NCI-H2171 (cell line): ENCODE data around the gene HS3ST4.

Experiments
- DNase-seq: peaks from one replicate; lab custom pipeline; 2025; lab: John Stamatoyannopoulos, UW

Gene HS3ST4

DNA sequence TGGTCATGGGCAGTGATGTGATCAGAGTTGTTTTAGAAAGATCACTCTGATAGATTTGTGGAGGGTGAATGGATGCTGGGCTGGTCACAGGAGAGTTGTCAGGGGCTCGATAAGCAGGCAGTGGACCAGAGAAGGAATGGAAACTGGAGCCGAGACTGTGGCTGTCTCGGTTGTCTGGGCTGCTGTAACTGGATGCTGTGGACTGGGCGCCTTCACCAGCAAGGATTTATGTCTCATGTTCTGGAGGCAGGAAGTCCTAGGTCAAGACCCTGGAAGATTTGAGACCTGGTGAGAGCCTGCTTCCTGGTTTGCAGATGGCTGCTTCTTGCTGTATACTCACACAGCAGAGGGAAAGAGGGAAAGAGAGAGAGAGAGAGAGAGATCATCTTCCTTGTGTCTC, 203.6 kb downstream of the HS3ST4 start:
- DNase-seq, result no peak

DNA sequence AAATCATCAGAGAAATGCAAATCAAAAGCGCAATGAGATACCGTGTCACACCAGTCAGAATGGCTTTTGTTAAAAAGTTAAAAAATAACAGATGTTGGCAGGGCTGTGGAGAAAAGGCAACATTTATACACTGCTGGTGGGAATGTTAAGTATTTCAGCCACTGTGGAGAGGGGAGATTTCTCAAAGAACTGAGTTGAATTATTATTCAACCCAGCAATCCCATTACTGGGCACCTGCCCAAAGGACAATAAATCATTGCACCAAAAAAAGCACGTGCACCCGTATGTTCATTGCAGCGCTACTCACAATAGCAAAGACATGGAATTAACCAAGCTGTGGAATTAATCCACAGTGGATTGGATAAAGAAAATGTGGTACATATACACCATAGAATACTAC, 204.7 kb downstream of the HS3ST4 start:
- no peak for DNase-seq

DNA sequence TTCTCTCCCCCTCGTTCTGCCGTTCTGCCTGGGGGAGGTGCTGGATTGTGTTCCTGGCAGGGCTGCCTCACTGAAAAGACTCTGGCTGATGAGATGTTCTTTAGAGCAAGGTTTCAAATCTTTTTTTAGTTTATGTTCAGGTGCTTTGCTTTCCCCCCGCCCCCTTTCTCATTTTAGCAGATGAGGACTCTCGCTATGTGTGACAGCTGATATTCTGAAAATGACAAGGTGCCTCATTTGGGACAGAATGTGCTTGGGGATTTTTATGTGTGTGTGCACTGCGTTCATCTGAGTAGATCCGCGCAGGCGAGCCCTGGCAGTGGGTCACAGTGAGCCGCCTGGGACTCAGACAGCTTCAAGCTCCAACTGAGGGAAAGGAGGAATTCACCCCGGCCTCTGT, 205.9 kb downstream of the HS3ST4 start:
- DNase-seq, result no peak

DNA sequence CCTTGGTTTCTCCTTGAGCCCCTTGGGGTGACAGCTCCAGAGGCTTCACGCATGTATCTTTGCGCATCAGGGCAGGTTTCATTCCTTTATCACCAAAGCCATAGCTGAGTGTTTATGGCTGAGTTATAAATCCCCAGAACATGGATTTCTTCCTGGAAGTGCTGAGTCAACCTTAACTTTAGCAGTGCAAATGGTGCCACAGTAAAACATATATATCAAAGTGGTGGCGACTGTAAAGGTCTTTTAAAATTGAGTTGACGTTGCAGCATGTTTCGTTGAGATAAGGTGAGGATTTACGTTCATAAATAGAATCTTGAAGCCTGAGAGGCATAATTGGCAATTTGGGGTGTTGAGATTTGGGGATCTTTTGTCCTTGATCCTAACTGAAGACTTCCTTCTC, 214.1 kb downstream of the HS3ST4 start:
- DNase-seq, result no peak

DNA sequence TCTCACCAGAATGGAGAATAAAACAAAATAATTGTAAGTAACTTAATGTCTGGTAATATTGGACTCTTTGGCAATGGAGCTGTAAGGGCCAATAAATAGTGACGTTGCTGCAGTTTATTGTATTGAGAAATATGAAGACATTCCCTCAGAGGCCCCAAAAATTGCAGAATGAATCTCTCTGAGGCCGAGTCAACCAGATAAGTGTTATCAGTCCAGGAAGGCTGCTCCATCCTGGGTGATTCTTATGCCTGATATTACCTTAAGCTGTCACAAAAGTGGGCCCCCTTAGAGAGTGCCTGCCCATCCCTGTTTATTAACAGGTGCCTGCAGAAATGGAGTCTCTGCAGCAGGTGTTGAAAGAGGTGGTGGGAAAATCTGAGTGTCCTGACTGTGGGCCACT, 219.2 kb downstream of the HS3ST4 start:
- DNase-seq, result no peak

DNA sequence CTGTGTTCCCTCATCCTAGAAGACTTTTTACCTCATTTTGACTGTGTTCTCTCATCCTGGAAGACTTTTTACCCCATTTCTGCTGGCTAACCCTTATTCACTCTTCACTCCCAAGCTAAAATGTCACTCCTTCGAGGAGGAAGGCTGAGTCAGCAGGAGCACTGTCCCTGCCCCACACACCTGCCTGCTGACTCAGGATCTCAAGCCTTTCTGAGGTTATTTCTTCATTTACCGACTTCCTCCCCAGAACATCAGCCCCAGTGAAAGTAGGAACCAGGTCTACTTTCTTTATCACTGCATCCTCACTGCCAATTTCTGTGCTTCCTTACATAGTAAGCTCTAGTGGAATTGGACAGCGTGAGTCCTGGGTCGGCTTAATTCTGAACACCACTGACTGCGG, 220.6 kb downstream of the HS3ST4 start:
- DNase-seq, result no peak

DNA sequence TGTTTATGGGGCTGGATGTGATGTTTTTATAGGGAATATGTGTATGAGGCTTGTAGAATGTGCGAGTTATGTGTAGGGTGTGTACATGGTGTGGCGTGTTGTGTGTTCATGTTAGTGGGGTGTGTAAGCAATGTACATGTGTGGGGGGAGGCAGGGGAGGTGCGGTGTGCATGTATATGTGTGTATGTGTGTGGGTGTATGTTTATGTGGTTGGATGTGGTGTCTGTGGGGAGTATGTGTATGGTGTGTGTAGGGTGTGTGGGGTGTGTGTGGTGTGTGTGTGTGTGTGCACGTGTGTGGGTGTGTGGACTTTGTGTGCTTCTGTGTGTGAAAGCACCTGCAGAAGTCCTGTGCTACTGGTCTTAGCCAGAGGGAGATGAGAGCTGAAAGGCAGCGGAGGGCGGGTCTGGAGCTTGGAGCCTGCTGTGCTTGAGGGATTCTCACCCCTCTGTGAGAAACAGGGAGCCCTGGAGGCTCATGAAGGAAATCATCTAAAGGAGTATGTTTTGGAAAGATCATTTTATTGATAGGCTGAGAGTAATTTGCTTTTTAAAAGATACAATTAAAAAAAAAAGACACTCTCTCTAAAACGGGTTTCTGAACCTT, 222.7 kb downstream of the HS3ST4 start:
- no peak for DNase-seq

DNA sequence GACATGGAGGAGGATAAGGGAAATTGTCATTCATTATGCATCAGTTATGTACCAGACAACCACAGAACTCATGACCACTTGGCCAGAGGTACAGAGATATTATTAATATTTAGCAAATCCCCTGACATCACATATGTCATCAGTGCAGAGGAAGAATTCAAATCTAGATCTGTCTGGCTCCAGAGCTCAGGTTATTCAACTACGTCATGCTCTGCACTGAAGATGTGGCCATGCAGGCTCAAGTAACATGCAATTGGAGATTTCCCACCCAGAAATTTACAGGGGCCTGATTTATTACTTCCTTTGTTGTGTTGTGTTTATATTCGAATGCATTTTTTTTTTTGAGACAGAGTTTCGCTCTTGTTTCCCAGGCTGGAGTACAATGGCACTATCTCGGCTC, 224.3 kb downstream of the HS3ST4 start:
- no peak for DNase-seq

DNA sequence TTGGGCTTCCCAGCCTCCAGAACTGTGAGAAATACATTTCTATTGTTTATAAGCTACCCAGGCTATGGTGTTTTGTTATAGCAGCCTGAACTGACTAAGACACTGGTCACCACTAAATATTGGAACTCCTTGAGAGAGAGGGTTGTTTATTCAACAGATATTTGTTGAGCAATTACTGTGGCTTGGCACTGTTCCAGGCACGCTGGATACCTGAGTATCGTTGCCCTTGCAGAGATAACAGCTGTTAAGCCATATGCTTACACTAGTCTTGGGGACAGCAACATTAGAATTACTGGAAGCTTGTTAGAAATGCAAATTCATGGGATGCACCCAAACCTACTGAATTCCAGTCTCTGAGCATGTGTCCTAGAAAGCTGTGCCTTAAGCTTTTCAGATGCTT, 230.7 kb downstream of the HS3ST4 start:
- DNase-seq, result no peak

DNA sequence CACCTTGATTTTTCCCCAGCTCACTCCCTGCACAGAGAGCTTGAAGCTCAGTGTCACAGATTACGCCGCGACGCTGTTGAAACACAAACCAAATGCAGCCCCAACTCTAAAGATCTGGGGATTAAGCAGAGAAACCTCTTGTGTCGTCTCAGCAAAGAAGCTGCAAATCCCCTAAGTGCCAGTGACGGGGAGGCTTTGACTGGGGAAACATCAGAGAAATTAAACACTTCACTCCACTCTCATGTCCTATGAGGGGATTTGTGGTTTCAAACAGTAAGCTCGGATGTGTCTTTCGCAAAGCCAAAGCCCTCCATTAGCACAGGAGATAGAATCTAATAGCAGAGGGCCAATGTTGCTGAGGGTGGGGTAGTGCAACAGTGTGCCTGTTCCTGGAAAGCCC, 233.7 kb downstream of the HS3ST4 start:
- no peak for DNase-seq

DNA sequence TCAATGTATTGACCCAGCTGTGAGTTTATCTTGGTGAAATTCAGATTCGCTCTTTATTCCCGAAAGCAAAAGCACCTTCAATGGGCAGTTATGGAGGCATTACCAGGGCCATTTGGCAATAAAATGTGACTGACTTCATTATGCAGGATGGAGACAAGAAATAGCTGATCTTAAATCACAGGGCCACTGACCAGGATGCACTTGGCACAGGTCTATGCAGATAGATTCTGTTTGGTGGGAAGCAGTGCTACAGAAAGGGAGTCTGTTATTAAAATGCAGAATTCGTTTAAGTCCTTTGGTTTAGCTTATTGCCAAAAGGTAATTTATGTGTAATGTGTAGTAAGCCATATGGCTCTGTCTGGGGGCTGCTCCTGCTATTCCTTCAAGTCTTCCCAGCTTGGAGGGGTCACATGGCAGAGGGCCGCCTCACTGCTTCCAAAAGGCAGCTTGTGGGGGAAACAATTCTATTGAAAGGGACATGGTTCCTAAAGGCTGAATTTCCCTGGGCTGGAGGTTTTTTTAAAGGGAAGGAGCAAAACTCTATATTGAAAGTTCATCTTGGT, 239.8 kb downstream of the HS3ST4 start:
- no peak for DNase-seq

DNA sequence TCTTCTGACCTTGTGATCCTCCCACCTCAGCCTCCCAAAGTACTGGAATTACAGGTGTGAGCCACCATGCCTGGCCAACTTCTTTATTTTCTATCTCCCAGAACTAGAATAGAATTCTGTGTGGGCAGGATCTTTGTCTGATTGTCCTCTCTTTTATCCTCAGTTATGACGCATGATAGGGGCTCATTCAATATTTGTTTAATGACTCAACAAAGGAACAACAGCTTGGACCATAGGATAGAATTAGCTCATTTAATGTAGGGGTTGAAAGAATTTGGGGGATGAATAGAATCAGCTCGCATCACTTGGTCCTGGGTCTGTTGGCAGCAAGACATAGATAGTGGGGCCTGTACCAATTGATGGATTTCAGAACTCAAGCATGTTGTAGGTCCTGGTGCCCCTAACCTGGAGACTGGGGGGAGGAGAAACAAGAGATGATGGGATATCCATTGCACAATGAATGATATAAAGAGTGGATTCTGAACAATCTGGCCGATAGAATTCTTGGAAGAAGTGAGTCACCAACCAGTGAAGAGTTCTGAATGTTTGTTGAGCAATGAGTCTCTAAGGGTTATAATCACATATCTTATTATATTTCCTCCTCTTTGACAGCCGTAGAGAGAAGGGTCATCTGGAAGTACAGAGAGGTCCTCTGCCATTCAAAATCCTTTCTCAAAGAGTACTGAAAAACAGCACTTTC, 250.2 kb downstream of the HS3ST4 start:
- no peak for DNase-seq

DNA sequence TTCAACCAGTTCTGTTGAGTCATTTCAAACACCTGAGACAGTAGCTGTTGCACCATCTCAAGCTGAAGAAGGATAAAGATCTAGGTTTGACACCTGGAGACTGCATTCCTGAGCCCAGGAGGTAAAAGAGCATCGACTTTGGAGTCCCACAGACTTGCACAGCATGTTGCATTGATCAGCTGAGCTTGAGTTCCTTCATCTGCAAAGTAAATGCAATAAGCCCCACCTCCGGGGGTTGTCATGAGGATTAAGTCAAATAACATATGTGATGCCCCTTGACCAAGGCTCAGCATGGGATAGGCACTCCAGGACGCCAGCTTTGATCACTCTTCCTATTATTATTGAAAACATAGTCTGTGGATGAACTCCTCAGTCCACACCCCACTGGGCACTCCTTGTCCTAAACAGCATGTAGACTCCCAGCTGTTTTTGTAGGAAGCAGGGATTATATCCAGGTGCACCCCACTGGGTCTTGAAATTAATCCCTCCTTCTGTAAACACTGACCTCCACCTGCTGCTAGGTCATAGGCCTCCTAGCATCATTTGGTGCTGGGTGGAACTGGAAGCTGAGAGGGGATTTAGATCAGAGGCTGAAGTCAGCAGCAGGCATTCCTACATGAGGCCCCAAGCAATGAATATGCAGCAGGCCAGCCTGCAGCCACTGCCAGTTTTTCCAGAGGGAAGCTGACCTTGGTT, 259.0 kb downstream of the HS3ST4 start:
- DNase-seq, result no peak

DNA sequence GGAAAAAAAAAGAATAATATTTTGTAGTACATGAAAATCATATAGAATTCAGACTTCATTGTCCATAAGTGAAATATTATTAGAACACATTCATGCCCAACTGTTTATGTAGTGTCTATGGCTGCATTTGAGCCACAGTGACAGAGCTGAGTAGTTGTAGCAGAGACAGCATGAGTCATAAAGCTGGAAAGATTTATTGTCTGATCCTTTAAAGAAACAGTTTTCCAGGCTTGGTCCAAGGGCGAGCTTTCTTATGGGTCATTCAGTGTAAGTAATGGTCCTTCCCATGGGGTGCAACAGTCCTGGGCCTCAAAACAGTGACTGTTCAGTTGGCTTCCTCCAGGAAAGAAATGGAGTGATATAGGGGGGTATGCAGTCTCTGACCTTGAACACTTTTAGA, 260.2 kb downstream of the HS3ST4 start:
- DNase-seq, result no peak

DNA sequence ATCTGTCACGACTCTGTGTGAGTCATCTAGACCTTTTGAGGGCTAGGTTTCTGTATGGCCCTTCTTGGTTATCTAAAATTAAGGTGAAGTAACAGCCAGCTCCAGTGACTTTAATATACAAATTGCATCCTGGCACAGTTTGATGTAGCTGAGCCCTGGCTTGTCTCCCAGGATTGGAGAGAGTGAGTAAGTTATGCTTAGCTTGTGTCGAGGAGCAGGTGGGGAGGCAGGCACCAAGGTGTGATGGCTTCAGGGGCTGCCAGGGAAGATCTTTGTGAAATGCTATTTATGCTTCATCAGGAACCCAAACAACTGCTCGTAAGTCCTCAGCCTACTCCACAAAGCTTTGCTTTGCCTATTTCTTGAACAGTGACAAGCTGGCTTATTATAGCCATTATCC, 261.2 kb downstream of the HS3ST4 start:
- no peak for DNase-seq

DNA sequence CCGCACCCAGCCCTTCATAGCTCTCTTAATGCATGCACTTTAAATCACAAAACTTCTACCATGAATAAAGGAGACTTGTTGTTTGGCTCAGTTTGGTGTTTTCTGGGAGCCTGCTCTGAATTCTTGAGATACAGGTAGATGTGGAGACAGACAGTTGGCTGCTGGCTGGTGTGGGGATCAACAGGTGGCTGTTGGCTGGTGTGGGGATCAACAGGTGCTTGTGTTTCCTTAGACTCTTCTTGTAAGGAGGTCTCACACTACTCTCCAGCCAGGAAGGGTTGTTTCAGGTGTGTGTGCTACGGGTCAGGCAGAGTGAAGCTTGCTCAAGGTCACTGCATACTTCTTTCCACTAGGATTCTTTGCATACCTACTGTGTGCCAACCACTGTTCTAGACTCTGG, 265.9 kb downstream of the HS3ST4 start:
- DNase-seq, result no peak

DNA sequence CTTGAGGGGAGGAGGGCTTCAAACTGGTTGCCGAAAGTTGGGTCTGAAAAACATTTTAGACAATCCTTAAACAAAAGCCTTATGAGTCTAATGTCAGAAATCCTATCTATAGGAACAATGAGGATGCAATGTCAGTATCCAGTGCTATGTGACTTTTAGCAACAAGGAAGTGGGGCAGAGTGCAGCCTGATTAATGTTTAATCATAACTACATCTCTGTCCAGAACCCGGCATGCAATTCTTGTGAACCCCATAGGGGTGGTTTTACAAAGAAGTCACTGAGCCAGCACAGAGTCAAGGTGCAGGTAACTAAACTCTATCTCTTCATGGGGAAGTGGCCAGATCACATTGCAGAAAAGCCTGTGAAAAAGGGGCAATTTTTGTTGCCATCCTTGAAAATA, 267.5 kb downstream of the HS3ST4 start:
- no peak for DNase-seq

DNA sequence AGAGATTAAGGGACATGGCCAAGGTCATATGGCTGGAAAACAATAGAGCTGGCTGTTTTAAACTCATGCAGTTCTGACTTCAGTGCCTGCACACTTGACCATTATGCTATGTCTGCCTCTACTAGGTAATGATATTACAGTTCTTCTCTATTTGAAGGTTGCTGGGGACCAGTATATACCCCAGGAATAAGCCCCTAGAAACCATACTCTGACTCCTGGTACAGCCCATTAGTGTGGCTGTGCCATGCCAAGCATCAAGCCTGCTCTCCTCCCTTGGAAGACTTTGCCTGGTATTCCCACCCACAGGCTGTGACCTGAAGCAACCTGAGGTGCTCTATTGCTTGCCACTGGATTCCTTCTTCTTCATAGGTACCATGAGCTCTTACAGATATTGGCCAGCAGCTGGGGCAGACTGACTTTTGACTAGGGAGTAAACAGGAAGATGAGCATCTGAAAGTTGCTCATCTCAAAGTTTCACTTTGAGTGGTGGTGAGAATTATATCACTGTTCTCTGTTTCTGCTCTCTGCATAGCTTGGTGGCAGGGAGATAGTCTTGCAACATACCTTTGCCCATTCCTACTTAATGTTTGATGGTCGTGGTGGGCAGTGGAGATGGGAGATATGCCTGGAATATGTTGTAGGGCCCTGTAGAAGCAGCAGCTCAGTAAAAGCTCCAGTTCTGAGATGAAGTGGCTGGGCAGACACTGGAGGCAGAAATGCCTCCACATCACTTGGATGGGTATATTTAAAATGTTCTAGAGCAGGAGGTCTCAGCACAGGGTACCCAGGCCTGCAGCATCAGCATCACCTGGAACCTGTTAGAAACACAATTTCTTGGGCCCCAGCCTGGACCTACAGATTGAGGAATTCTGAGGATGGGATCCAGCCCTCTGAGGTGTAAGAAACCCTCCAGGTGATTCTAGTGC, 274.7 kb downstream of the HS3ST4 start:
- no peak for DNase-seq

DNA sequence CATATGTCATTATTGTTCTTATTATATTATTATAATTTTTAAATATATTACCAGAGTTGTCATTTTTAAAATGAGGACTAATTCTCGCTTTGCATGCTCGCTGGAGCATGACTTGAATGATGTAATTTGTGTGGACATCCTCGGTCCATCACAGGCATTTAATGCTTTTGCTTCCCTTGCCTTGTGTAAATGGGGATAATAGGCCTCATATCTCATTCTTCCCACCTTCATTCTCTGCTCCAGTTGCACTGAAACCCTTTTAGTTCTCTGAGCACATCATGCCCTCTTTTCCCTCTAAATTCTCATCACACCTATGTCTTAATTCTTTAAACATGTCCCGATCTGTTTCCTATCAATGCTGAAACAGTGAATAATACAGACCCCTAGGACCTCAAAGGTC, 285.4 kb downstream of the HS3ST4 start:
- no peak for DNase-seq

DNA sequence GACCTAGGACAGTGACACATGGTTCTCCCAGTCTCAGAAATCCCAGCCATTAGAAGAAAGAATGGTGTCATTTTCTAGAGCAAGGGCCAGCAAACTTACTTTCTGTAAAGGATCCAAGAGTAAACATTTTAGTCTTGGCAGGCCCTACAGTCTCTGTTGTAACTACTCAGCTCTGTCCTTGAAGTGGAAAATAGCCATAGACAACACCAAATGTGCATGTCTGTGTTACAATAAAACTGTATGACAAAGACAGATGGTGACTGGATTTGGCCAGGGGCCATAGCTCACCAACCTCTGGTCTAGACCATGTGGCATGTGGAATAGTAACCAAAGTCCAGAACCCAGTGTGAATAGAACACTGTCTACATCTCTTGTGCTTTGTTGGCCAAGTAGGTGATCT, 286.5 kb downstream of the HS3ST4 start:
- no peak for DNase-seq

DNA sequence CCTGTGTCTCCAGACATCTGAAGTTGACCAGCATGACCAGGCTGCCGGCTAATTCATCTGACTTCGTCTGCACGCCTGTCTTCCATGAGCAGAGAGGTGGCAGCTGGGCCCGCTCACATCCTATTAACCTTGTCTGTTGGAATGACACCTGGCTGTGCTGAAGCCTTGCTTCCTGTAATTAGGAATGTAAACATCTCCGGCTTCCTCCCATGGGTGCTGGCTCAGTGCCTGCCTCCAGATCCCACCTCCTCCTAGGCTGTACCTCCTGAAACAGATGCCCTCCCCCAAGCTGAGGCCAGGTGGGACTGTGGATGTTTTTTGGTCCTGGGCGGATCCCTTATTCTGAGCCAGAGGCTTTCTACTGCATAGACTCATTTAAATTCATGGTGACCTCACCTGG, 296.3 kb downstream of the HS3ST4 start:
- DNase-seq, result peak; percentile 19

DNA sequence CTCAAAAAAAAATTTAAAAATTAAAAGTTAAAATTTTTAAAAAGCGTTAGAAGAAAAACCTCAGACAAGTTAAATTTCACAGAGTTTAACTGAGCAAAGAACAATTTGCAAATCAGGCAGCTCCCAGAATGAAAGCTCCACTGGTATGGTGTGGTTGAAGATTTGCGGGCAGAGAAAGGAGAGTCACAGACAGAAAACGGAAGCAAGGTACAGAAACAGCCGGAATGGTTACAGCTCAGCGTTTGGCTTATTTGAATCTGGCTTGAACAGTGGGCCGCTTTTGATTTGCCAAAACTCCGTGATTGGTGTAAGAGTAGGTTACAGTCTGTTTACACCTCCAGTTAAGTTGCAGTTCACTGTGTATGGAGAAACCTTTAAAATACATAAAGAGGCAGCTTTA, 297.1 kb downstream of the HS3ST4 start:
- DNase-seq, result no peak
